ENCODE results near the gene MACROD1. TPM values are rescaled to one million over a fixed set of nuclear protein-coding genes. Genes with fewer than 3 reads are reported as not detected.

MACROD1 gene
- total RNA-seq, 2 donors from 2014 or later = 24.7 to 65.4 TPM

GRCh38 chr11:64138398-64138797 is 27.5 kb downstream of the MACROD1 start:
- Histone ChIP-seq H3K27me3 (no peaks in the 10 kb centered on the region), H3K9me3 (no peaks in the 10 kb centered on the region), H3K27ac (no peak overlapping the region), H3K36me3 (replicated peaks in 1 of 2; ENCODE audit: insufficient read depth in 1 of 2, low read depth in 2 of 2) (no peaks in the 10 kb centered on the region), H3K4me3 (no peak overlapping the region), H3K4me1 (no peaks in the 10 kb centered on the region)
- TF ChIP-seq CTCF (IDR thresholded peaks at IDR 0.05) (no peak), POLR2A (IDR thresholded peaks at IDR 0.05) (no peak)
- DNase-seq (no peak), ATAC-seq (no peak)
- intact Hi-C loops (cut with DNase I) = no loop called here
- WGBS, 2 donors = 91 to 92% methylated on average over 16 of the region's 16 CpGs

GRCh38 chr11:64136765-64137441 is 29.0 kb downstream of the MACROD1 start:
- no peaks in the 10 kb centered on the region for H3K9me3 ChIP-seq
- H3K36me3 ChIP-seq (replicated peaks in 1 of 2; ENCODE audit: insufficient read depth in 1 of 2, low read depth in 2 of 2) = no peaks in the 10 kb centered on the region
- 89 to 91% methylated on average over 12 to 17 of the region's 17 CpGs for WGBS, 2 donors
- H3K27me3 ChIP-seq = no peaks in the 10 kb centered on the region
- intact Hi-C loops (cut with DNase I) = no loop called here
- peaks cover 8% of the 10 kb centered on the region for H3K4me1 ChIP-seq
- DNase-seq (no peak), ATAC-seq (no peak)
- TF ChIP-seq CTCF (IDR thresholded peaks at IDR 0.05) = no peak
- TF ChIP-seq POLR2A (IDR thresholded peaks at IDR 0.05) = no peak
- no peak overlapping the region for H3K27ac ChIP-seq
- H3K4me3 ChIP-seq = no peak overlapping the region

- 92 to 94% methylated on average over 14 to 17 of the region's 17 CpGs for WGBS, 2 donors
- ATAC-seq (no peak), DNase-seq (no peak)
- Histone ChIP-seq H3K4me1 (peaks cover 20% of the 10 kb centered on the region), H3K9me3 (no peaks in the 10 kb centered on the region), H3K27me3 (no peaks in the 10 kb centered on the region), H3K36me3 (replicated peaks in 1 of 2; ENCODE audit: insufficient read depth in 1 of 2, low read depth in 2 of 2) (no peaks in the 10 kb centered on the region), H3K27ac (no peak overlapping the region), H3K4me3 (no peak overlapping the region)
- intact Hi-C loops (cut with DNase I) = no loop called here
- TF ChIP-seq CTCF (IDR thresholded peaks at IDR 0.05) = no peak
- no peak for TF ChIP-seq POLR2A (IDR thresholded peaks at IDR 0.05)
Measured at GRCh38 chr11:64135711-64136110, 30.2 kb downstream of the MACROD1 start.

GRCh38 chr11:64134963-64135362 is 30.9 kb downstream of the MACROD1 start:
- intact Hi-C loops (cut with DNase I) = no loop called here
- WGBS, 2 donors = 86 to 95% methylated on average over 6 to 8 of the region's 8 CpGs

More at GRCh38 chr11:64134963-64135362, 30.9 kb downstream of the MACROD1 start:
- Histone ChIP-seq H3K27ac (no peak overlapping the region), H3K4me3 (no peak overlapping the region), H3K4me1 (peaks cover 28% of the 10 kb centered on the region), H3K9me3 (no peaks in the 10 kb centered on the region), H3K36me3 (replicated peaks in 1 of 2; ENCODE audit: insufficient read depth in 1 of 2, low read depth in 2 of 2) (no peaks in the 10 kb centered on the region), H3K27me3 (no peaks in the 10 kb centered on the region)
- TF ChIP-seq CTCF (IDR thresholded peaks at IDR 0.05) (no peak), POLR2A (IDR thresholded peaks at IDR 0.05) (no peak)
- ATAC-seq (no peak), DNase-seq (no peak)
